Activated CD4-positive, alpha-beta T cell treated with anti-CD3 and anti-CD28 coated beads, Interleukin-2, amount 10 ng/mL, durations not matched to agents 24 days and 14 days (primary cell): ENCODE results near the gene SERINC5. TPM values are rescaled to one million over a fixed set of nuclear protein-coding genes. Genes with fewer than 3 reads are reported as not detected.

ENCODE experiments used
- DNase-seq: peaks from one replicate; pipeline ENCODE4 v3.0.0; 2022
- H3K27ac Mint-ChIP-seq: one replicate; pipeline ENCODE4 v1.8.0; 2022; ENCODE audit warnings: mild to moderate bottlenecking, mixed read lengths
- H3K27me3 Mint-ChIP-seq: one replicate; pipeline ENCODE4 v1.8.0; 2022; ENCODE audit warnings: mixed read lengths
- H3K36me3 Mint-ChIP-seq: one replicate; pipeline ENCODE4 v1.8.0; 2022; ENCODE audit warnings: low read depth, mild to moderate bottlenecking, mixed read lengths
- H3K4me1 Mint-ChIP-seq: one replicate; pipeline ENCODE4 v1.8.0; 2021; ENCODE audit warnings: mixed read lengths
- H3K4me3 Mint-ChIP-seq: one replicate; pipeline ENCODE4 v1.8.0; 2022; ENCODE audit warnings: mild to moderate bottlenecking, moderate library complexity, mixed read lengths
- H3K9me3 Mint-ChIP-seq: one replicate; pipeline ENCODE4 v1.8.0; 2021; ENCODE audit warnings: mixed read lengths
- intact Hi-C: fragments of 100-400 bp; cut with micrococcal nuclease; formaldehyde crosslinking; loops from one replicate; pipeline ENCODE4 v1.15.1; 2023
- total RNA-seq: library from RNA; stranded (reverse); gene quantifications from 2 replicates; pipeline ENCODE4 v1.2.3, GENCODE V29; 2022

Gene SERINC5
- total RNA-seq, 1 donor from 2014 or later, result 21.3 TPM

- no peak for DNase-seq
- H3K27ac Mint-ChIP-seq, result no peak overlapping the region
- peaks cover 4% of the 10 kb centered on the region for H3K4me1 Mint-ChIP-seq
- intact Hi-C loops, result no loop called here
- H3K4me3 Mint-ChIP-seq, result no peak overlapping the region
- H3K9me3 Mint-ChIP-seq, result peaks cover 4% of the 10 kb centered on the region
- peaks cover 6% of the 10 kb centered on the region for H3K27me3 Mint-ChIP-seq
- no peaks in the 10 kb centered on the region for H3K36me3 Mint-ChIP-seq
Measured at GRCh38 chr5:80068246-80068636, 187.6 kb downstream of the SERINC5 start.

GRCh38 chr5:80067531-80068245 is 188.2 kb downstream of the SERINC5 start:
- intact Hi-C loops, result no loop called here
- H3K27me3 Mint-ChIP-seq, result peaks cover 6% of the 10 kb centered on the region
- DNase-seq, result no peak
- H3K36me3 Mint-ChIP-seq, result no peaks in the 10 kb centered on the region
- H3K9me3 Mint-ChIP-seq, result peaks cover 4% of the 10 kb centered on the region
- no peak overlapping the region for H3K27ac Mint-ChIP-seq
- peaks cover 4% of the 10 kb centered on the region for H3K4me1 Mint-ChIP-seq
- no peak overlapping the region for H3K4me3 Mint-ChIP-seq

- no peaks in the 10 kb centered on the region for H3K36me3 Mint-ChIP-seq
- no peak for DNase-seq
- no peak overlapping the region for H3K4me3 Mint-ChIP-seq
- peaks cover 6% of the 10 kb centered on the region for H3K27me3 Mint-ChIP-seq
- no peak overlapping the region for H3K27ac Mint-ChIP-seq
- H3K9me3 Mint-ChIP-seq, result peaks cover 4% of the 10 kb centered on the region
- H3K4me1 Mint-ChIP-seq, result peaks cover 4% of the 10 kb centered on the region
- intact Hi-C loops, result no loop called here
Measured at GRCh38 chr5:80067016-80067415, 188.8 kb downstream of the SERINC5 start.

- intact Hi-C loops, result no loop called here
- Mint-ChIP-seq H3K36me3 (no peaks in the 10 kb centered on the region), H3K4me3 (no peak overlapping the region), H3K27me3 (peaks cover 6% of the 10 kb centered on the region), H3K9me3 (peaks cover 4% of the 10 kb centered on the region), H3K4me1 (peaks cover 4% of the 10 kb centered on the region), H3K27ac (no peak overlapping the region)
- DNase-seq, result no peak
Measured at GRCh38 chr5:80064124-80064523, 191.7 kb downstream of the SERINC5 start.

Other genes starting within 250 kb of the SERINC5 start
- 1.3 and 2.1 TPM in 2 replicates for gene THBS4, start 220.7 kb downstream of the SERINC5 start, total RNA-seq
- not detected in 2 replicates for gene SPZ1, start 64.0 kb upstream of the SERINC5 start, total RNA-seq
- 8.1 and 9.4 TPM in 2 replicates for gene ZFYVE16, start 152.0 kb upstream of the SERINC5 start, total RNA-seq
- gene FAM151B, start 232.1 kb upstream of the SERINC5 start, total RNA-seq, result 0.23 TPM in 1 of 2 replicates, not detected in the other